Daoy (cell line): ENCODE data around the gene PPIF. TPM values are rescaled to one million over a fixed set of nuclear protein-coding genes. Genes with fewer than 3 reads are reported as not detected.
A peak's percentile ranks its signal among the peaks of the same experiment; 100 is the strongest.

Source experiments
- DNase-seq: peaks from one replicate; pipeline ENCODE4 v3.0.0-alpha.2; 2015; ENCODE audit warnings: low read depth
- total RNA-seq: library from RNA; depleted of rRNA; stranded (reverse); fragments of >200 nt; shearing (Covaris generic); gene quantifications from 2 replicates; pipeline ENCODE4 v1.2.3, GENCODE V29; 2014

PPIF gene
- total RNA-seq, 1 experiment from 2014 or later = 28.1 TPM

- DNase-seq = peak; percentile 1
Measured at GRCh38 chr10:79386637-79387465, 39.6 kb downstream of the PPIF start.

- DNase-seq = peak; percentile 0
Measured at GRCh38 chr10:79387466-79387973, 40.3 kb downstream of the PPIF start.

- DNase-seq = peak; percentile 1
Measured at GRCh38 chr10:79387974-79388850, 40.9 kb downstream of the PPIF start.

- DNase-seq = no peak
Measured at GRCh38 chr10:79390057-79390456, 42.8 kb downstream of the PPIF start.

GRCh38 chr10:79390551-79391229, 43.4 kb downstream of the PPIF start:
- no peak for DNase-seq

GRCh38 chr10:79391231-79392019, 44.2 kb downstream of the PPIF start:
- DNase-seq = no peak

- DNase-seq = no peak
Measured at GRCh38 chr10:79392020-79392398, 44.7 kb downstream of the PPIF start.

GRCh38 chr10:79392506-79393176, 45.4 kb downstream of the PPIF start:
- no peak for DNase-seq

GRCh38 chr10:79393221-79393923, 46.1 kb downstream of the PPIF start:
- DNase-seq = no peak

- no peak for DNase-seq
Measured at GRCh38 chr10:79393924-79394610, 46.8 kb downstream of the PPIF start.

GRCh38 chr10:79394664-79395063, 47.4 kb downstream of the PPIF start:
- DNase-seq = no peak

GRCh38 chr10:79396520-79396919, 49.3 kb downstream of the PPIF start:
- DNase-seq = no peak

- DNase-seq = no peak
Measured at GRCh38 chr10:79397051-79397450, 49.8 kb downstream of the PPIF start.

- no peak for DNase-seq
Measured at GRCh38 chr10:79397575-79398303, 50.5 kb downstream of the PPIF start.

GRCh38 chr10:79398642-79399041, 51.4 kb downstream of the PPIF start:
- no peak for DNase-seq

GRCh38 chr10:79399223-79399831, 52.1 kb downstream of the PPIF start:
- DNase-seq = peak; percentile 89

- DNase-seq = peak; percentile 57
Measured at GRCh38 chr10:79400146-79401004, 53.1 kb downstream of the PPIF start.
